Measurements from ENCODE around the gene FGF23. TPM values are rescaled to one million over a fixed set of nuclear protein-coding genes. Genes with fewer than 3 reads are reported as not detected.
A peak's percentile ranks its signal among the peaks of the same experiment; 100 is the strongest.
"Not testable (repeated sequence)": the region's sequence is repeated elsewhere in the genome, so short reads cannot be mapped to it uniquely, and the experiment has no call there.

The FGF23 gene
- total RNA-seq = not detected in 2 replicates

- DNase-seq (ENCODE audit: extremely low read depth, low read depth, low spot score) = no peak
Measured at GRCh38 chr12:4379405-4379804, at the start of gene FGF23. FGF23 (minus strand) TSS chr12:4379712; CDS start chr12:4379582, 130 bp downstream.

- no peak for DNase-seq (ENCODE audit: extremely low read depth, low read depth, low spot score)
Measured at GRCh38 chr12:4424422-4424821, 44.9 kb upstream of the FGF23 start.

DNA sequence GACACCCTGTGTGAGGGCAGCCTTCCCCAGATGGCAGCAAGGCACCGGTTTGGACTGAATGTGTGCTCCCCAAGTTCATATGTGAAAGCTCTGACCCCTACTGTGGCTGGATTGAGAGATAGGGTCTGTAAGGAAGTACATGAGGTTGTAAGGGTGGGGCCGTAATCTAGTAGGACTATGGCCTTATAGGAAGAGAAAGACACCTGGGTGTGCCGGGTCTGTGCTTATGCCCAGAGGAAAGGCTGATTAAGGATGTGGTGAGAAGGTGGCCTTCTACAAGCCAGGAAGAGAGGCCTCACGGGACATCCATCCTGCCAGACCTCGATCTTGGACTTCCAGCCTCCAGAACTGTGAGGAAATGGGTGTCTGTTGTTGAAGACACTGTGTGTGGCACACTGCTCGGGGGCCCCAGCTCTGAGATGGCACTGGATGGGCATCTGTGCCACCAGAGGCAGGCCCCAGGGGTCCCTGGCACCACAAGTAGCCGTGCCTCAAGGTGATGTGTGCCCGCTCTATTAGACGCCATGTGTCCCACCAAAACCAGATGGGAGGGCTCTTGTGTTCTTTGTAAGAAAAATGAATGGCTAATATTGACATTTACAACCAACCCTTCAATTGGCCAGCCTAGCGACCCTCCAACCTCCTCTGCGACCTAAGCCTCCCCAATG is 44.1 kb upstream of the FGF23 start:
- no peak for DNase-seq (ENCODE audit: extremely low read depth, low read depth, low spot score)

- no peak for DNase-seq (ENCODE audit: extremely low read depth, low read depth, low spot score)
Measured at GRCh38 chr12:4422985-4423384, 43.5 kb upstream of the FGF23 start.

GRCh38 chr12:4421590-4422031 is 42.1 kb upstream of the FGF23 start:
- peak; percentile 14 for DNase-seq (ENCODE audit: extremely low read depth, low read depth, low spot score)

DNA sequence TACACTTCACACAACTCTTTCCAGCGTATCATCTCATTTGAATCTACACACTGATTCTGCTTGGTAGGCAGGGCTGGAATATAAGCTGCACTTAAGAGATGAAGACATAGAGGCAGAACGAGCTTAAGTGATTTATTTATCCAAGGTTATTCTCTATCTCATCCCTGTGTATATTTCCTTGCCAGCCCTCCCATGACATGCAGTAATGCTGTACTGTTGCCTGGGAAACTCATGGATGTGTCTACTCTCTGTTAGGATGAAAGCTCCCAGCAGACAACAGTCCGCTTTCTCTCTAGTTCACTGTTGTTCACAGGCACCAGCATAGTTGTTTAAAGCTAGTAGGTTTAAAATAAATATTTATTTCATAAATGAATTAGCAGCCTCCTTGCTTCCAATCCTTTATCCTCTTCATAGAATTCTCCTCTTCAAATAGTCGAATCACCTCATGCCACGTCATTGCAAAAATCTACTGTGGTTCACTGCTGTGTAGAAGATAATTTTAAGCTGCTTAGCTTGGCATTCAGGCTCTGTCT is 40.7 kb upstream of the FGF23 start:
- no peak for DNase-seq (ENCODE audit: extremely low read depth, low read depth, low spot score)

DNA sequence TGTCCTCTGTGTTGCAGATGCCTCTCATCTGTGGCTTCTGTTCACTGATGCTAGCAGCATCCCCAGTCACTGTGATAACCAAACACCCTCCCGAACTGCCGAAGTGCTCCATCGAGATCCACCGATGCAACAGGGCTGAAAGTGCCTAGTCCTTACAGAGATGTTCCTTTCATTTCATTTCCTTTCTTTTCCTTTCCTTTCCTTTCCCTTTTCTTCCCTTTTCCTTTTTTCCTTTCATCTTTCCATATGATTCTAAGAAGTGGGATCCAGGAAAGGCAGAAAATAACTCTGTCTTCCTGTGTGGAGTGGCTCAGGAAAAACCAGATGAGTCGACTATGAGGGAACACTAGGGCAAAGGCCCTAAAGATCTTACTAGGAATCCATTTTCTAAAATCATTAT is 39.4 kb upstream of the FGF23 start:
- no peak for DNase-seq (ENCODE audit: extremely low read depth, low read depth, low spot score)

- no peak for DNase-seq (ENCODE audit: extremely low read depth, low read depth, low spot score)
Measured at GRCh38 chr12:4417936-4418335, 38.4 kb upstream of the FGF23 start.

GRCh38 chr12:4417455-4417854 is 37.9 kb upstream of the FGF23 start:
- no peak for DNase-seq (ENCODE audit: extremely low read depth, low read depth, low spot score)

- no peak for DNase-seq (ENCODE audit: extremely low read depth, low read depth, low spot score)
Measured at GRCh38 chr12:4416276-4416675, 36.8 kb upstream of the FGF23 start.

DNA sequence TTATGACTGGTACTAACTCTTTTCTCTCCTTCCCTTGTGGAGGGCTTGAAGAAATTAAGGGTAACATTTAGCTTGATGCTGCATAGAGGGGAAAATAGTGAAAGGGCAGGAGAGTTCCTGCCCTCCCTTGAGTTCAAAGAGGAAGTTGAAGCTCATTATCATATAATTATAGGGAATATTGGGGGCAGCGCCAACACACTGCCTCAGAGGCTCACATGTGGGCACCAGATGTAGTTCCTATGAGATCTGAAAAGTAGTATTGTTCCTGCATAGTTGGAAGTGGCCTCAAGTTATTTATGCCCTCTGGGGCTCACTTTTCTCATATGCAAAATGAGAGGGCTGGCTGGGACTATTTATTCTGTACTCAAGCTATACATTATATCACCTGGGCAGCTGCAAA is 33.0 kb upstream of the FGF23 start:
- DNase-seq (ENCODE audit: extremely low read depth, low read depth, low spot score) = no peak

- DNase-seq (ENCODE audit: extremely low read depth, low read depth, low spot score) = no peak
Measured at GRCh38 chr12:4412056-4412455, 32.5 kb upstream of the FGF23 start.

DNA sequence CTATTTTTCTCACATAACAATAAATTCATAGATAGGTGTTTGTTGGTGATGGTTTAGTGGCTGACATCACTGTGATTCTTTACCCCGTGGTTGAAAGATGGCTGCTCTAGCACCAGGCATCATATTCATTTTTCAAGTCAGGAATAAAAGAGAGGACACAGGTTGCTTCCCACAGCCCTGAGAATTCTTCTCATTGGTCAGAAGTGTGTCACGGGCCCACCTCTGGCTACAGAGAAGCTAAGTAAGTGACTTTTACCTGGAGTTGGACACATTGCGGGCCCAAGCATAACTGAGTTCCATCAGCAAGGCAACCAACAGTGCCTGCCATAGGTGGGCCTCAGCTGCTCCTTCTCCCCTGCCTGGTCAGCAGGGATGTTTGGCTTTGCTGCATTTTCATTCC is 27.6 kb upstream of the FGF23 start:
- no peak for DNase-seq (ENCODE audit: extremely low read depth, low read depth, low spot score)

DNA sequence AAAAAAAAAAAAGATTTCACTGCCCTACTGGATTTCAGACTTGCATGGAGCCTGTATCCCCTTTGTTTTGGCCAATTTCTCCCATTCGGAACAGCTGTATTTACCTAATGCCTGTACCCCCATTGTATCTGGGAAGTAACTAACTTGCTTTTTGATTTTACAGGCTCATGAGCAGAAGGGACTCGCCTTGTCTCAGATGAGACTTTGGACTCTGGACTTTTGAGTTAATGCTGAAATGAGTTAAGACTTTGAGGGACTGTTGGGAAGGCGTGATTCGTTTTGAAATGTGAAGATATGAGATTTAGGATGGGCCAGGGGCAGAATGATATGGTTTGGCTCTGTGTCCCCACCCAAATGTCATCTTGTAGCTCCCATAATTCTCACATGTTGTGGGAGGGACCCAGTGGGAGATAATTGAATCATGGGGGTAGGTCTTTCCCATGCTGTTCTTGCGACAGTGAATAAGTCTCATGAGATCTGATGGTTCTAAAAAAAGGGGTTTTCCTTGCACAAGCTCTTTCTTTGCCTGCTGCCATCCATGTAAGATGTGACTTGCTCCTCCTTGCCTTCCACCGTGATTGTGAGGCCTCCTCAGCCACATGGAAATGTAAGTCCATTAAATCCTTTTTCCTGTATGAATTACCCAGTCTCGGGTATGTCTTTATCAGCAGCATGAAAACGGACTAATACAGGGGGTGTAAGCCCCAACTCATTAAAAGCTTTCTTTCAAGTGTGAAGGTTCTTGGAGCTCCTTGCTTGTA is 25.5 kb upstream of the FGF23 start:
- DNase-seq (ENCODE audit: extremely low read depth, low read depth, low spot score) = not testable (repeated sequence)

DNA sequence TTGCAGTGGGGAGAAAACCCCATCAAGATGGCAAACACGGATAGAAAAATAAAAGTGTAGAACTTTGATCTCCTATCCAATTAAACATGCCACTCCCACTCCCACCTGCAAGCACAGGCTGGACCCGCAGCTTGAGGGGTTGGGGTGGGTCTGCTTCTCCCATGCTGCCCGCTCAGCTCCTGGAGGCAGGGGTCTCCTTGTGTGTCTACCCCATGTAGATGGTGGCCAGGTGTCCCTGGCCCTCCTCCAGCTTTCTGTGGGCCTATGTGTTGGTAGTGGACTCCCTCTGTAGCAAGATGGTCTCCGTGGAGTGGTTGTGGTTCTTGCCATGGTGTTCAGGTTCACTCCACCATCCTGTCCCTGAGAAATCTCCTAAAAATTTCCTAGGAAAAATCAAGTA is 23.5 kb upstream of the FGF23 start:
- DNase-seq (ENCODE audit: extremely low read depth, low read depth, low spot score) = no peak

DNA sequence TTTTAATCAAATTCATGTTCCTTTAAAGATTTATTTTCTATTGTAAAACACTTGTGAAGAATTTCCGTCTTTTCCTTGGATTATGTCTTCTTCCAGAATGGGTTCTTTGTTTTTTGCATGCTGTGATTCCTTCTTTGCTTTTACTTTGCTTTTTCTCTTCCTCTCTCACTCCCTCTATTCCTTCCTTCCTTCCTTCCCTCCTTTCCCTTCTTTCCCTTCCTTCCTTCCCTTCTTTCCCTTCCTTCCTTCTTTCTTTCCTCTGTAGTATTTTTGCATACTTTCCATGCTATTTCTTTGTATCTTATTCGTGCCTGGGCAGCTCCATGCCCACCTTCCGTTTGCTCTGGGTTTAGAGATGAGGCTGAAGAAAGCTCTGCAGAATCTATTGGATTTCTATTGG is 21.6 kb upstream of the FGF23 start:
- DNase-seq (ENCODE audit: extremely low read depth, low read depth, low spot score) = no peak

GRCh38 chr12:4395818-4396217 is 16.3 kb upstream of the FGF23 start:
- DNase-seq (ENCODE audit: extremely low read depth, low read depth, low spot score) = no peak

- no peak for DNase-seq (ENCODE audit: extremely low read depth, low read depth, low spot score)
Measured at GRCh38 chr12:4393211-4393610, 13.7 kb upstream of the FGF23 start.

- no peak for DNase-seq (ENCODE audit: extremely low read depth, low read depth, low spot score)
Measured at GRCh38 chr12:4392223-4392742, 12.8 kb upstream of the FGF23 start.

GRCh38 chr12:4388662-4389061 is 9.2 kb upstream of the FGF23 start:
- no peak for DNase-seq (ENCODE audit: extremely low read depth, low read depth, low spot score)

GRCh38 chr12:4388032-4388431 is 8.5 kb upstream of the FGF23 start:
- no peak for DNase-seq (ENCODE audit: extremely low read depth, low read depth, low spot score)

GRCh38 chr12:4387607-4388006 is 8.1 kb upstream of the FGF23 start:
- DNase-seq (ENCODE audit: extremely low read depth, low read depth, low spot score) = no peak
